PC-9 (cell line): ENCODE data around the gene PKHD1. TPM values are rescaled to one million over a fixed set of nuclear protein-coding genes. Genes with fewer than 3 reads are reported as not detected.
A peak's percentile ranks its signal among the peaks of the same experiment; 100 is the strongest.

ENCODE experiments used
- BruUV-seq: library from RNA; stranded (reverse); fragments of 400-500 nt; replicated peaks from 2 replicates; lab custom pipeline; 2021; lab: Mats Ljungman, UMichigan
- CTCF ChIA-PET: fragments of 300-600 bp; sonication (Branson Sonifier 250); formaldehyde crosslinking; loops from one replicate; lab custom pipeline; 2022; ENCODE audit warnings: antibody characterized with exemption; lab: Charles Lee
- POLR2A ChIA-PET: fragments of 300-600 bp; sonication (Branson Sonifier 250); formaldehyde crosslinking; loops from one replicate; lab custom pipeline; 2022; ENCODE audit warnings: antibody characterized with exemption; ENCODE audit not compliant: unreplicated experiment; lab: Charles Lee
- DNase-seq, 2 experiments: peaks; one replicate each; pipeline versions ENCODE4 v3.0.0 to v3.0.0-alpha.2; 2015 to 2022; ENCODE audit warnings: mixed read lengths in 1 of 2
- H2AFZ ChIP-seq: fragments of 200-600 bp; sonication (generic); 2 replicates; pipeline ENCODE4 v1.8.1; 2017; ENCODE audit warnings: antibody characterized with exemption
- H3F3A ChIP-seq: fragments of 200-600 bp; sonication (generic); 2 replicates; pipeline ENCODE4 v1.8.1; 2017; ENCODE audit warnings: antibody characterized with exemption, mild to moderate bottlenecking, low read depth; ENCODE audit not compliant: insufficient read depth
- H3K27ac ChIP-seq: fragments of 200-600 bp; sonication (generic); 2 replicates; pipeline ENCODE4 v1.6.1; 2016; ENCODE audit warnings: mixed run types
- H3K27me3 ChIP-seq: fragments of 200-600 bp; sonication (generic); 2 replicates; pipeline ENCODE4 v1.6.1; 2016; ENCODE audit warnings: low read depth, mixed run types; ENCODE audit not compliant: insufficient read depth
- H3K36me3 ChIP-seq: fragments of 200-600 bp; sonication (generic); 2 replicates; pipeline ENCODE4 v1.6.1; 2016; ENCODE audit warnings: low read depth, mixed run types
- H3K4me1 ChIP-seq: fragments of 200-600 bp; sonication (generic); replicated peaks from 2 replicates; pipeline ENCODE4 v1.6.1; 2016; ENCODE audit warnings: mixed run types; ENCODE audit not compliant: insufficient read depth
- H3K4me2 ChIP-seq: fragments of 200-600 bp; sonication (generic); 2 replicates; pipeline ENCODE4 v1.6.1; 2017; ENCODE audit warnings: mixed run types
- H3K4me3 ChIP-seq: fragments of 200-600 bp; sonication (generic); 2 replicates; pipeline ENCODE4 v1.6.1; 2016; ENCODE audit warnings: mixed run types
- H3K79me2 ChIP-seq: fragments of 200-600 bp; sonication (generic); 2 replicates; pipeline ENCODE4 v1.6.1; 2017; ENCODE audit warnings: low read depth, mixed run types
- H3K9me2 ChIP-seq: fragments of 200-600 bp; sonication (generic); 2 replicates; pipeline ENCODE4 v1.8.1; 2017; ENCODE audit warnings: mild to moderate bottlenecking; ENCODE audit not compliant: insufficient read depth
- H3K9me3 ChIP-seq: fragments of 200-600 bp; sonication (generic); 2 replicates; pipeline ENCODE4 v1.8.1; 2016; ENCODE audit warnings: low read depth; ENCODE audit not compliant: insufficient read depth
- H4K20me1 ChIP-seq: fragments of 200-600 bp; sonication (generic); 2 replicates; pipeline ENCODE4 v1.8.1; 2017; ENCODE audit not compliant: insufficient read depth
- CTCF ChIP-seq: fragments of 200-600 bp; sonication (generic); conservative IDR thresholded peaks from 2 replicates; pipeline ENCODE4 v1.6.1; 2017; ENCODE audit warnings: mixed run types, antibody characterized with exemption, mild to moderate bottlenecking, moderate library complexity
- EZH2 ChIP-seq: fragments of 200-600 bp; sonication (generic); IDR thresholded peaks from 2 replicates; pipeline ENCODE4 v1.8.0; 2017; ENCODE audit warnings: antibody characterized with exemption, low read depth
- intact Hi-C: fragments of 100-400 bp; cut with micrococcal nuclease; formaldehyde crosslinking; loops from one replicate; pipeline ENCODE4 v1.10.0; 2022; ENCODE audit not compliant: unreplicated experiment
- total RNA-seq: library from RNA; stranded (reverse); gene quantifications from 2 replicates; pipeline ENCODE4 v1.2.3, GENCODE V29; 2021

PKHD1 gene
- total RNA-seq, 1 experiment from 2014 or later: not detected

GRCh38 chr6:51619042-51619799 is 468.2 kb downstream of the PKHD1 start:
- no peak for DNase-seq
- CTCF ChIA-PET: no interaction called here
- no peaks in the 10 kb centered on the region for H3K4me1 ChIP-seq
- H4K20me1 ChIP-seq: no peaks in the 10 kb centered on the region
- H3F3A ChIP-seq: no peaks in the 10 kb centered on the region
- H2AFZ ChIP-seq: no peak overlapping the region
- no peaks in the 10 kb centered on the region; the same call in 1 of the 2 replicates for H3K9me2 ChIP-seq
- no peak overlapping the region for H3K4me2 ChIP-seq
- intact Hi-C loops: no loop called here
- no peaks in the 10 kb centered on the region for H3K79me2 ChIP-seq
- no peak overlapping the region for H3K27ac ChIP-seq
- H3K27me3 ChIP-seq: no peaks in the 10 kb centered on the region
- H3K36me3 ChIP-seq: no peaks in the 10 kb centered on the region
- POLR2A ChIA-PET: no interaction called here
- TF ChIP-seq CTCF: no peak
- no peak for TF ChIP-seq EZH2
- H3K4me3 ChIP-seq: no peak overlapping the region
- H3K9me3 ChIP-seq: no peaks in the 10 kb centered on the region
- BruUV-seq: no TSS peak

GRCh38 chr6:51618563-51618962 is 468.9 kb downstream of the PKHD1 start:
- H3K9me3 ChIP-seq: no peaks in the 10 kb centered on the region
- DNase-seq: no peak
- H3K4me3 ChIP-seq: no peak overlapping the region
- TF ChIP-seq CTCF (peak; percentile 69), EZH2 (no peak)
- no peaks in the 10 kb centered on the region for H3K27me3 ChIP-seq
- H3K79me2 ChIP-seq: no peaks in the 10 kb centered on the region
- no peak overlapping the region for H3K4me2 ChIP-seq
- H3K9me2 ChIP-seq: no peaks in the 10 kb centered on the region; the same call in 1 of the 2 replicates
- BruUV-seq: no TSS peak
- ChIA-PET CTCF (no interaction called here), POLR2A (no interaction called here)
- H3F3A ChIP-seq: no peaks in the 10 kb centered on the region
- no peaks in the 10 kb centered on the region for H3K4me1 ChIP-seq
- no peaks in the 10 kb centered on the region for H3K36me3 ChIP-seq
- no peak overlapping the region for H3K27ac ChIP-seq
- no peaks in the 10 kb centered on the region for H4K20me1 ChIP-seq
- intact Hi-C loops: no loop called here
- H2AFZ ChIP-seq: no peak overlapping the region

- Histone ChIP-seq H3F3A (no peaks in the 10 kb centered on the region), H3K4me1 (no peaks in the 10 kb centered on the region), H3K4me2 (no peak overlapping the region), H3K9me2 (no peaks in the 10 kb centered on the region; the same call in 1 of the 2 replicates), H3K9me3 (no peaks in the 10 kb centered on the region), H3K4me3 (no peak overlapping the region), H3K27ac (no peak overlapping the region), H3K27me3 (no peaks in the 10 kb centered on the region), H2AFZ (no peak overlapping the region), H3K36me3 (no peaks in the 10 kb centered on the region), H4K20me1 (no peaks in the 10 kb centered on the region), H3K79me2 (no peaks in the 10 kb centered on the region)
- ChIA-PET CTCF (no interaction called here), POLR2A (no interaction called here)
- no TSS peak for BruUV-seq
- TF ChIP-seq CTCF (no peak), EZH2 (no peak)
- intact Hi-C loops: no loop called here
- DNase-seq: no peak
Observed at GRCh38 chr6:51617751-51618150, 469.7 kb downstream of the PKHD1 start.
